Activated CD8-positive, alpha-beta memory T cell treated with anti-CD3 and anti-CD28 coated beads, Interleukin-2, amount 10 ng/mL, durations not matched to agents 7 days and 5 days (primary cell): Measurements from ENCODE around the gene ROBO1. TPM values are rescaled to one million over a fixed set of nuclear protein-coding genes. Genes with fewer than 3 reads are reported as not detected.

ENCODE experiments used
- ATAC-seq: fragments of 150-1000 bp; cut with Tn5 transposase; one replicate; pipeline ENCODE4 v1.10.0; 2021; ENCODE audit warnings: moderate library complexity
- CTCF ChIA-PET: fragments of 350-600 bp; sonication (Branson Sonifier 250); formaldehyde crosslinking; loops from one replicate; lab custom pipeline; 2021; ENCODE audit warnings: antibody characterized with exemption; lab: Charles Lee
- DNase-seq: peaks from one replicate; pipeline ENCODE4 v3.0.0-alpha.2; 2020
- H3K27ac Mint-ChIP-seq: one replicate; pipeline ENCODE4 v1.8.0; 2021; ENCODE audit warnings: mild to moderate bottlenecking, mixed read lengths
- H3K27me3 Mint-ChIP-seq: one replicate; pipeline ENCODE4 v1.8.0; 2021; ENCODE audit warnings: mixed read lengths
- H3K36me3 Mint-ChIP-seq: one replicate; pipeline ENCODE4 v1.8.0; 2021; ENCODE audit warnings: mild to moderate bottlenecking, mixed read lengths
- H3K4me1 Mint-ChIP-seq: one replicate; pipeline ENCODE4 v1.8.0; 2021; ENCODE audit warnings: mixed read lengths
- H3K4me3 Mint-ChIP-seq: one replicate; pipeline ENCODE4 v1.8.0; 2021; ENCODE audit warnings: mild to moderate bottlenecking, moderate library complexity, mixed read lengths
- H3K9me3 Mint-ChIP-seq: one replicate; pipeline ENCODE4 v1.8.0; 2022; ENCODE audit warnings: low read depth, mixed read lengths
- total RNA-seq, 2 experiments: library from RNA; stranded (reverse); gene quantifications; one replicate each; pipeline ENCODE4 v1.2.3, GENCODE V29; 2021

Gene ROBO1
- total RNA-seq, 2 experiments from 2014 or later, result 0.32 to 0.87 TPM

DNA sequence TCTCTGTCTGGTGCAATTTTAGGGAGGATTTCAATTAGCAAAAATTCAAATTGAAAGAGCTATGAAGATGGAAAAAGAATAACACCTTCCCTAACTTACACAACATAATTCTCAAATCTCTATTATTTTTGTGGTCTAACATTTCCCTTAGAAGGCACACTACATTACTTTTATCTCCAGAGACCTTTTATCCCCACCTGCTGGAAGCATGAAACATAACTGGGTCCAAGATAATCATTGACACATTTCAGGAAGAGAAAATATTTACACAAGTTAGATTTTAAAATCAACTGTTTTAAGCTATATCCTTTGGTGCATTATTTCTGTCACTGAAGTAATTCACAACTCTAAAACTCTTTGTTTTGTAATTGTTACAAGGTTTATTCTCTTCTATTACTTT is 779.5 kb downstream of the ROBO1 start:
- H3K27me3 Mint-ChIP-seq, result no peaks in the 10 kb centered on the region
- CTCF ChIA-PET, result no interaction called here
- no peaks in the 10 kb centered on the region for H3K4me1 Mint-ChIP-seq
- no peak for DNase-seq
- peaks cover 6% of the 10 kb centered on the region for H3K9me3 Mint-ChIP-seq
- no peak overlapping the region for H3K27ac Mint-ChIP-seq
- H3K36me3 Mint-ChIP-seq, result no peaks in the 10 kb centered on the region
- no peak for ATAC-seq
- H3K4me3 Mint-ChIP-seq, result no peak overlapping the region

- ATAC-seq (no peak), DNase-seq (no peak)
- Mint-ChIP-seq H3K27me3 (no peaks in the 10 kb centered on the region), H3K4me3 (no peak overlapping the region), H3K4me1 (no peaks in the 10 kb centered on the region), H3K9me3 (peaks cover 6% of the 10 kb centered on the region), H3K27ac (no peak overlapping the region), H3K36me3 (no peaks in the 10 kb centered on the region)
- CTCF ChIA-PET, result no interaction called here
Measured at GRCh38 chr3:78986416-78987101, 781.2 kb downstream of the ROBO1 start.

- no peaks in the 10 kb centered on the region for H3K4me1 Mint-ChIP-seq
- no peak for DNase-seq
- no peak overlapping the region for H3K4me3 Mint-ChIP-seq
- peaks cover 6% of the 10 kb centered on the region for H3K9me3 Mint-ChIP-seq
- ATAC-seq, result no peak
- H3K36me3 Mint-ChIP-seq, result no peaks in the 10 kb centered on the region
- no peak overlapping the region for H3K27ac Mint-ChIP-seq
- H3K27me3 Mint-ChIP-seq, result no peaks in the 10 kb centered on the region
- CTCF ChIA-PET, result no interaction called here
Measured at GRCh38 chr3:78985981-78986380, 781.8 kb downstream of the ROBO1 start.

- Mint-ChIP-seq H3K4me1 (no peaks in the 10 kb centered on the region), H3K9me3 (no peaks in the 10 kb centered on the region), H3K4me3 (no peak overlapping the region), H3K27me3 (no peaks in the 10 kb centered on the region), H3K27ac (no peak overlapping the region), H3K36me3 (no peaks in the 10 kb centered on the region)
- ATAC-seq, result no peak
- CTCF ChIA-PET, result no interaction called here
- DNase-seq, result no peak
Measured at GRCh38 chr3:78979028-78979427, 788.8 kb downstream of the ROBO1 start.

DNA sequence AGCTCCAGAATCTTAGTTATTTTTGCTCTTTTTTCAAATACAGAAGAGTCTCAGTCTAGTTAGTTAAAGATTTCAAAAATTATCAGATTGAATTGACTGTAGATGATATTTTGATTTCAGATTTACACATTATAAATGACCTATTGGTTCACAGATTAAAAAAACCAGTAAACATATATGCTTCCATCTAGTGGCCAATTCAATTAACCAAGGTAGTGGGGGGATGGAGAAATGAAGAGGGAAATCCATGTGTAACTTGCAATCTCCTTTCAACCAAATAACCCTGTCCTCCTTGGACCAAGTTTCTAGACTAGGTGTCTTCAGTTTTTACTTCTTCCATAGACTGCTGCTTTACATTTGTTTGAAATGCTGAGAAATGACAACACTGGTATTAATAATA is 789.8 kb downstream of the ROBO1 start:
- no peaks in the 10 kb centered on the region for H3K36me3 Mint-ChIP-seq
- CTCF ChIA-PET, result no interaction called here

GRCh38 chr3:78977073-78977472 is 790.7 kb downstream of the ROBO1 start:
- H3K36me3 Mint-ChIP-seq, result no peaks in the 10 kb centered on the region
- no peak for ATAC-seq
- CTCF ChIA-PET, result no interaction called here

More for the DNA sequence above, 789.8 kb downstream of the ROBO1 start:
- H3K9me3 Mint-ChIP-seq, result peaks cover 2% of the 10 kb centered on the region
- no peaks in the 10 kb centered on the region for H3K27me3 Mint-ChIP-seq
- DNase-seq, result no peak
- H3K4me3 Mint-ChIP-seq, result no peak overlapping the region
- no peaks in the 10 kb centered on the region for H3K4me1 Mint-ChIP-seq
- ATAC-seq, result no peak
- H3K27ac Mint-ChIP-seq, result no peak overlapping the region

DNA sequence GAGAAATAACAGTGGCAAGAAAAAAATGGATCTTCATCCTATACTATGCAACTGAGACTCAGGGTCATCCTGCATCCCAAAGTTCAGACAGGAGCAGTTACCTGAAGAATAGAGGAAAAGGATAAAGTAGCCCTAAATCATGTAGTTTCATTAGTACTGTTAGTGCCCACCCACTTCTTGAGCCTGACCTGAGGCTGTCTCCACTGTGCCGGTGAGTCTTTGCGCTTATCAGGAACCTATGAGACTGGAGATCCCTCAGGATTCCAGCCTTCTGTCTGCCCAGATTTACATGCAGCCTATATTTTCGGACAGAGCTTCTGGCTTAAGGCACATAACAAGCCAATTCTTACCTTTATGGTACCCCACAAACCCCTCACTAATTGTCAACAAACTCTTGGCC is 791.6 kb downstream of the ROBO1 start:
- no peak overlapping the region for H3K4me3 Mint-ChIP-seq
- CTCF ChIA-PET, result no interaction called here
- no peaks in the 10 kb centered on the region for H3K4me1 Mint-ChIP-seq
- H3K27me3 Mint-ChIP-seq, result no peaks in the 10 kb centered on the region
- no peaks in the 10 kb centered on the region for H3K36me3 Mint-ChIP-seq
- H3K9me3 Mint-ChIP-seq, result peaks cover 2% of the 10 kb centered on the region
- DNase-seq (no peak), ATAC-seq (no peak)
- H3K27ac Mint-ChIP-seq, result no peak overlapping the region

More at GRCh38 chr3:78977073-78977472, 790.7 kb downstream of the ROBO1 start:
- Mint-ChIP-seq H3K27ac (no peak overlapping the region), H3K27me3 (no peaks in the 10 kb centered on the region), H3K4me1 (no peaks in the 10 kb centered on the region), H3K4me3 (no peak overlapping the region), H3K9me3 (peaks cover 2% of the 10 kb centered on the region)
- DNase-seq, result no peak

DNA sequence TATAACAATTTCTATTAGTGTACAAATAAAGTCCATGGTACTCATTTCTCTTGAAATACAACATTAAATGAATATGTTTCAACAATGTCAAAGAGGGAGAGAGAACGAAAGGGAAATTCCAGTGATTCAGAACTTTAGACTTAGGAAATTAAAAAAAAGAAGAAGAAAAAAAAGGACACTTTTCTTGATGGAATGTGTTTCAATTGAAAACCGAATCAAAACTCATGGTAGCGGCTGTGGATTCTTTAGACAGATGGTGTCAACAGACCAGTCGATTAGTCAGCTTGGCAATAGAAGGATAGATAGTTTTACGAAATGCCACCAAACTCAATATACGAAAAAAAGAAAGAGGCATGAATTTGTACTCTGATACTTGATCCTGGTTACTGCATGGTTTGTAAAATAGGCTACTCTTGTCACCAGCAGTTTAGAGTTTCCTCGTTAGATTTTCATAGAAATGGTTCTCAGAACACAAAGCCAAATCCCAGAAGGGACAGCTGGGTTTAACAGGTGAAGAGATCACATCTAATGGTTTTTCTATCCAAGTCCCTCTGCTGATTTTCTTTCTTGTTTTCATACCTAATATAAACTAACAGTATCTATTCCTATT is 793.5 kb downstream of the ROBO1 start:
- H3K27me3 Mint-ChIP-seq, result no peaks in the 10 kb centered on the region
- CTCF ChIA-PET, result no interaction called here
- ATAC-seq (no peak), DNase-seq (no peak)
- no peaks in the 10 kb centered on the region for H3K36me3 Mint-ChIP-seq
- H3K9me3 Mint-ChIP-seq, result peaks cover 2% of the 10 kb centered on the region
- no peak overlapping the region for H3K27ac Mint-ChIP-seq
- no peaks in the 10 kb centered on the region for H3K4me1 Mint-ChIP-seq
- no peak overlapping the region for H3K4me3 Mint-ChIP-seq

DNA sequence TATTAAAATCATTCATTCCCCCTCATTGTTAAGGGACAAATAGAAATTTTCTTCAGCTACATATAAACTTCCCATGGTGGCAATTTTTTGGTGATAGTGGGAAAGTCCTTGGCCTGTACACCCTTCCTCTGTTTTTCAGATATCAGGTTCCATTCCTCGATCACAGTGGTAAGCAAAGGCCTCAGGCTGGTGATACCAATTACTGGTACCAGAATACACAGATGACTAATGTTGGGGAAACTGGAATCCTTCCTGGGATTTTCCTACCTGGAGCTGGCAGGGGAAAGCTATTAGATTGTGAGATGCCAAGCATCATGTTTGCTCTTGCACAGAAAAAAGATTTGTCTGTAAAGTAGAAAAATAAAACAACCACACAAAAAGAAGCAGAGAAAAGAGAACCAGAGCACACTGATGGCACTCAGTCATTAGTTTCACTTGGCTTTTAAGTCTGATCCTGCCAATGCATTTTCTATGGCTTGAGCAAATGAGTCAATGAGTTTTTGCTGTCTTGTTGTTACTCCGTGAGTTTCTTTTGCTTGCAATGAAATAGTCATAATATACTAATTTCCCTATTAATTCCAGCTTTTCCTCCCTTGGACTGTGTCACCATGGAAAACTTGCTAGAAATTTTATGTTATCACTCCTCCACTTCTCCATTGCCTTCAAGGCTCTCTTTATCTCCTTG is 795.0 kb downstream of the ROBO1 start:
- H3K4me3 Mint-ChIP-seq, result no peak overlapping the region
- no peaks in the 10 kb centered on the region for H3K27me3 Mint-ChIP-seq
- no peaks in the 10 kb centered on the region for H3K36me3 Mint-ChIP-seq
- ATAC-seq (no peak), DNase-seq (no peak)
- CTCF ChIA-PET, result no interaction called here
- no peak overlapping the region for H3K27ac Mint-ChIP-seq
- no peaks in the 10 kb centered on the region for H3K4me1 Mint-ChIP-seq
- H3K9me3 Mint-ChIP-seq, result peaks cover 2% of the 10 kb centered on the region

DNA sequence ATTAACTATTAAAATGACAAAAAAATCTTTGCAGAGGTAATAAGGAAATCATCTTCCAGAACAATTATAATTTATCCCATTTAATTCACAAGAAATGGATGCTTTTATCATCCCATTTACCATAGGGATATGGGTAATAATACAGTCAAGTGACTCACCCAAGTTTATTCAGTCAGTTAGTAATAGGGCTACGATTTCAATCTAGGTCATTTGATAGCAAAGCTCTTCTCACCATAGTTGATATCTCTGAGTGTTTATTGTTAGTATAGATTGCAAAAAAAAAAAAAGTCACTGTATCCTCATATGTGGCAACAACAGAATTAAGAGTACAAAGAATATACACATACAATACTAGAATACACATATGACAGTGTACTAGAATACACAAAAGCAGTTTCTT is 797.1 kb downstream of the ROBO1 start:
- no peaks in the 10 kb centered on the region for H3K36me3 Mint-ChIP-seq
- no peak for ATAC-seq

GRCh38 chr3:78969483-78969882 is 798.3 kb downstream of the ROBO1 start:
- H3K36me3 Mint-ChIP-seq, result no peaks in the 10 kb centered on the region
- CTCF ChIA-PET, result no interaction called here
- H3K9me3 Mint-ChIP-seq, result peaks cover 2% of the 10 kb centered on the region
- ATAC-seq (no peak), DNase-seq (no peak)
- no peak overlapping the region for H3K27ac Mint-ChIP-seq
- no peaks in the 10 kb centered on the region for H3K4me1 Mint-ChIP-seq
- no peak overlapping the region for H3K4me3 Mint-ChIP-seq
- no peaks in the 10 kb centered on the region for H3K27me3 Mint-ChIP-seq

More for the DNA sequence above, 797.1 kb downstream of the ROBO1 start:
- Mint-ChIP-seq H3K4me1 (no peaks in the 10 kb centered on the region), H3K4me3 (no peak overlapping the region), H3K9me3 (peaks cover 2% of the 10 kb centered on the region), H3K27ac (no peak overlapping the region), H3K27me3 (no peaks in the 10 kb centered on the region)
- DNase-seq, result no peak
- CTCF ChIA-PET, result no interaction called here

DNA sequence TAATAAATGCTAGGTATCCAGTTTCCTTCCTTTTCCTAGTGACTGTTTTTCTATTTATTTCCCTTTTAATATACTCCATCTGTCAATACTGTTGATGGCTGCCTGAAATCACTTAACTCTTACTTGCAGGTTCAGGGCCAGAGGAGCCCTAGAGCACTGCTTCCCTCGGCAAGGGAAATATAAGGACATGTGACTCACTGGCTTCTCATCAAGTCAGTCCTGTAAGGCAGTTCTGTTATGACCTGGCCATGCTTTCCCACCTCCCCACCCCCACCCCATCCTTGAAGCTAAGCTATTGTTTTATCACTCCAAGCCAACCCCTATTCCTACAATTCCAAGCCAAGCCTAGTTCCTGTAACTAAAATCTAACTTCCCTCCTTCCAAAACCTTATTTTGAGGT is 800.7 kb downstream of the ROBO1 start:
- ATAC-seq, result no peak
- CTCF ChIA-PET, result no interaction called here
- H3K36me3 Mint-ChIP-seq, result no peaks in the 10 kb centered on the region
- peaks cover 8% of the 10 kb centered on the region for H3K9me3 Mint-ChIP-seq
- H3K27ac Mint-ChIP-seq, result no peak overlapping the region
- DNase-seq, result no peak
- no peak overlapping the region for H3K4me3 Mint-ChIP-seq
- no peaks in the 10 kb centered on the region for H3K27me3 Mint-ChIP-seq
- H3K4me1 Mint-ChIP-seq, result no peaks in the 10 kb centered on the region

- CTCF ChIA-PET, result no interaction called here
- peaks cover 8% of the 10 kb centered on the region for H3K9me3 Mint-ChIP-seq
- no peak for ATAC-seq
Measured at GRCh38 chr3:78963771-78964170, 804.0 kb downstream of the ROBO1 start.

DNA sequence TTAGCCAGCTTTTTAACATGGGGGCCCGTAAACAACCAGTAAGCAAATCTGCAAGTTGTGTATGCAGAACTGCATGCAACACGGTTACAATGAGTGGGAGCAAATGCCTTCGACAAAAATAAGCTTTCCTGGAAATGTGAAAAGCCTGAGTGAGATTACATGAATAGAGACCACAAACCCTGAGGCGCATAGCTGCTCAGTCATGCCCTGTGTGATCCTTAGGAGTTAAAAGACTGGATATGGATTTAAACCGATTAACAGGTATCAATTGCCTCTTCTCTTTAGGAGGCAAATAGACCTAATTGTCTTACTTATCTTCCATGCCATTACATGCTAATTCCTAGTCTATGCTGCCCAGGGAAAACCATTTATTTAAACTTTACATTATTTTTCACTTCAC is 810.3 kb downstream of the ROBO1 start:
- ATAC-seq, result no peak
- CTCF ChIA-PET, result no interaction called here
- H3K27me3 Mint-ChIP-seq, result no peaks in the 10 kb centered on the region
- H3K4me3 Mint-ChIP-seq, result no peak overlapping the region
- no peak for DNase-seq
- H3K36me3 Mint-ChIP-seq, result no peaks in the 10 kb centered on the region
- H3K9me3 Mint-ChIP-seq, result peaks cover 2% of the 10 kb centered on the region
- no peaks in the 10 kb centered on the region for H3K4me1 Mint-ChIP-seq
- H3K27ac Mint-ChIP-seq, result no peak overlapping the region

More at GRCh38 chr3:78963771-78964170, 804.0 kb downstream of the ROBO1 start:
- Mint-ChIP-seq H3K27me3 (no peaks in the 10 kb centered on the region), H3K4me3 (no peak overlapping the region), H3K36me3 (no peaks in the 10 kb centered on the region), H3K4me1 (no peaks in the 10 kb centered on the region), H3K27ac (no peak overlapping the region)
- no peak for DNase-seq
